Stimulated activated CD8-positive, alpha-beta memory T cell treated with anti-CD3 and anti-CD28 coated beads, Interleukin-2, amount 100 ng/mL, for 1 hour (primary cell): ENCODE measurements around the gene CKAP2L.

Experiments used
- DNase-seq, 2 donors: peaks; one replicate each; pipeline ENCODE4 v3.0.0-alpha.2; 2020; ENCODE audit warnings: low read depth in 2 of 2

CKAP2L gene

DNA sequence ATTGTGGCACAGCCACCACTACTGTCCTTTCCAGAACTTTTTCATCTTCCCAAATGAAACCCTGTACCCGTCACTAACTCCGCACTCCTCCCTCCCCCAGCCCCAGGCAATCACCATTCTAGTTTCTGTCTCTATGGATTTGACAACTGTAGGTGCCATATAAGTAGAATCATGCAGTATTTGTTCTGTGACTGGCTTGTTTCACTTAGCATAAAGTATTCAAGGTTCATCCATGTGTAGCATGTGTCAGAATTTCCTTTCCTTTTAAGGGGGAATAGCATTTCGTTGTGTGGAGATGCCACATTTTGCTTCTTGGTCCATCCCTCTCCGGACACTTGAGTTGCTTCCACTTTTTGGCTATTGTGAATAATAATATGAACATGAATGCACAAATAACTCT, 842 bp upstream of the CKAP2L start:
- DNase-seq = no peak

DNA sequence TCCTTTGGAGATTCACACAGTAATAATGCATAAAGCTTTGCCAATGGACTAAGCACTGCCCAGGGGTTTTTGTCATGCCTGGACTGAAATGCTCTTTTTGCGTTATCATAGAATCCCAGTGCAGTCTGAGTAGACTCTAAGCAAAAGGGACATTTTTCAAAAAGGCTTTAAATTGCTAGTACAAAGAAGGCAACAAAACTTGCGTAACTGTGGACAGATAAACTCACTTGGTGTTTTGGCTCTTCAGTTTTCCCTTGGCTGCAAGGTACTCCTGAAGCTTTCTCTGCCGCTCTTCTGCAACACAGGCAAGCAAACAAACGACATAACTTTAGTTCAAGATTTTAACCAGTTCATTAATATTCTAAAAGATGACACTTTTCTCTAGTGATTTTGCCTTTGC, 2.1 kb downstream of the CKAP2L start:
- no peak for DNase-seq

DNA sequence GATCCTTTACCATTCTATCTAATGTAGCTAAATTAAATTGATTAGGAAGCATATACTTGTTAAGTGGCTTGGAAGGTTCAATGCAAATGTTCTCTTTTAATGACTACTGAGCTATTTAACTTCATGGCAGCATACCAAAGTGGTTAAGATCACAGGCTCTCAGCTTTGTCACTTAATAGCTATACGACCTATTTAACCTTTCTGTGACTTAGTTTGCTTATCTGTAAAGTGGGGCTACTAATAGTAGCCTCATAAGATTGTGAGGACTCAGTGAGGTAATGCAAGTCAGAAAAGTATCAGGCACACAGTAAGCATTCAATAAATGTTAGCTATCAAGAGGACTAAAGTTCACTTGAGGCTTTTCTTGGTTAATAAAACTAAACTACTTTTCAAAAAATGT, 4.3 kb downstream of the CKAP2L start:
- DNase-seq = no peak

DNA sequence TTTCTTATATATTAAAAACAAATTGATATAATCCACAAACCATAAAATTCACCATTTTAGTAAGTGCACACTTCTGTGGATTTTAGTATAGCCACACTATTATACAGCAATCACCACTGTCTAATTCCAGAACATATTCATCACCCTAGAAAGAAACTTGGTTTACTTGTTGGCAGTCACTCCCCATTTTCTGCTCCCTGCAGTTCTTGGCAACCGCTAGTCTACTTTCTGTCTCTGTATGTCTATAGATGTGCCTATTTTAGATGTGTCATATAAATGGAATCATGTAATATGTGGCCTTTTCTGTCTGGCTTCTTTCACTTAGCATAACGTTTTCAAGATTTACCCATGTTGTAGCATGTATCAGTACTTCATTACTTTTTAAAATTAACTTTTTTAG, 5.7 kb downstream of the CKAP2L start:
- no peak for DNase-seq

DNA sequence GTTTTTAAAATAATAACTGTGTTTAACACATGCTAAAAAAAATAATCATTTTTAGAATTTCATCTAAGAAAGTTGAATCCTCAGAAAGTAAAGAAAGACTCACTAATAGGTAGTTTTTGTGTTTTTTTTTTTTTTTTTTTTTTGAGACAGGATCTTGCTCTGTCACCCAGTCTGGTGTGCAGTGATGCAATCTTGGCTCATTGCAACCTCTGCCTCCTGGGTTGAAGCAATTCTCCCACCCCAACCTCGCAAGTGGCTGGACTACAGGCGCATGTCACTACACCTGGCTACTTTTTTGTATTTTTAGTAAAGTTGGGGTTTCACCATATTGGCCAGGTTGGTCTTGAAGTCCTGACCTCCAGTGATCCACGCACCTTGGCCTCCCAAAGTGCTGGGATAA, 7.1 kb downstream of the CKAP2L start:
- DNase-seq = no peak

DNA sequence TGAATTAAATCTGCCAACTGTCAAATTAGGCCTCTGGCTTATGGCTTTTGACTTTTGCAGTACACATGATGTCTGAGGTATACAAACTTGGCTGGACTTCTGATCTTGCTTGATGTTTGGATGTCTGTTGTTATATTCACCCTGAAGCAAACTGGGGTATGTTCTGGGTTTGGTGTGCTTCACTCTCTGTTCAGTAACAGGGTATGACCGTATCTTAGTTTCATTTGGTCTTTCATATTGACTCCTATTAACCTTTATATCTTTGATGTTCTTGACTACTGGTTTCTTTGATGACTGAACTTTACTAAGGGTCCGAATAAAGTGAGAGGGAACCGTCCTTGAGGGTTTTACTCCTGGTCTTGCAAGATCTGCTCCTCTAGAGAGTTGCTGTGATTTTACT, 8.2 kb downstream of the CKAP2L start:
- DNase-seq = no peak

DNA sequence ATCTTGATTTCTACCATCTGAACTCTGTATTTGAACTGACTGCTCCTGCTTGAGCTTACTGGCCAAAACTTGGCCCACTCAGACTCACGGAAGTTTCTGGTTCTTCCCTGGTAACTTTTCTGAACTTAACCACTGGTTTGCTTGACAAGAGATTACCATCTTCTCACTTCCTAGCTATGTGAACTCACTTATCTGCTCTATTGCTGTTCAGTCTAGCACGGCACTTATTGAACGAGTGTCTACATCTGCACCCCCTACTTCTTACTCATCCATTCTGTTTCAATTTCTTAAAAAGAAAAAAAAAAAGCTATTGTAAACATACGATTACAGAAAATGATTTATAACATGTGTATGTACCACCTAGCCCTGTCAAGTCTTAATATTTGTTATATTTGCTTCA, 9.0 kb downstream of the CKAP2L start:
- DNase-seq = no peak

DNA sequence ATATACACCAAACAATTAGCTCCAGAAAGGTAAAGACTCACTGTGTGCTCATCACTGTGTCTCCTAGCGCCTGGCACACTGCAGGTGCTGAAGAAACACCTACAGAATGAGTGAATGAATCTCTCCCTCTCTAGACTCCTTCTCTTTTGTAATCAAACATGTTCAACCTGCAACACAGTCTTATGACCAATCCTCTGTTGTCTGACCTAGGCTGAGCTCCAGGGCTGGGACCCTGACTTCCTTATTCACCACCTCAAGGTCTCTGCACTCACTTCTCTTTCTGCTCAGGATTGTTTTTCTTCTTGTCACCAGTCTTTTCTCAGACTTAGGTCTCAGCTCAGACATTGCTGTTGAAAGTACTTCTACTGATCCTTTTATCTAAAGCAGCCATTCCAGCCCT, 9.8 kb downstream of the CKAP2L start:
- no peak for DNase-seq

DNA sequence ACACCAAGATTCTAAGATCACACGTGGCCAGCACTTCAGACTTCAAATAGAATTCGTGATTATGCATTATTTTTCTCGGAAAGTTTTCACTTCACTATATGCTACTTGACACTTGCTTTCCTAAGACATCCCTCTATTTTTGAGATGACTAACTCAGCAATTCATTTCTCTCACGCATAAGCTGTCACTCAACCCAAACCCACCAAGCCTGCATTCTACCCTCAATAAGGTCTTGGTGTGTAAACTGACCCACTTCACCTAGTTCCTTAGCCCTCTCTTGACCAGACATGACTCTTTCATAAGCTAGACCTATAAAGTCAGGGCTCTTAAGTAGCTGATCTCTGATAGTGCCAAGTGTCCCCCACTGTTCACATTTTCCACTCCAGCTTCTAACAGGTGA, 11.7 kb downstream of the CKAP2L start:
- DNase-seq = no peak

DNA sequence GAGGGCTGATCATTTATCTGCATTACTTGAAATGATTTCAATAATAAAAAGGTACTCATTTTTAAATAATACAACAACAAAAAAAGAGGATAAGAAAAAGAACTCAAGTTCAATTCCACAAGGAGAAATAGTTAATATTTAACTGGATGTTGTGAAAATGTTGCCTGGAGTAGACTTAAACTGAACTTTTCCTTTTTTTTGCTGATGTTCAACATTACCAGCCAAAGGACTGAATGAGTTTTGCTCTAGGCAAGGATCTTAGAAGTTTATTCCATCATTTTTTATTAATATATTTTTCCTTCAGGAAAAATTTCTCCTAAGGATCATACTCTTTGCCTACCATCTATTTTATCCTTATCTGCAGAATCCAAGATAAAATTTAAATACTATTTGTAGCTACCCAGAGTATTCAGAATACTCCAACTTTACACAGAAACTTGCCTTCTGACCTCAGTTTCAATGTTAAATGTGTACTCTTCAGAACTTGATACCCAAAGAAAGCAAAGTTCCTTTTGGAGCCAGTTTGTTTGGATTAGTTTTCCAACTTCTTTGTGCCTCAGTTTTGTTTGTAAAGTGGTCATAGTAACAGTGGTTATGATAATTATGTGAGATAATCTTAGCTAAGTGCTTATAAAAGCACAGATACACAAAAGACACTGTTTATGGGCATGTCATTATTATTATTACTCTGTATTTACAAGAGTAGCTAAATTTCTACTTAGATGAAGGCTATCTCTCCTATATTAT, 12.8 kb downstream of the CKAP2L start:
- DNase-seq = no peak

DNA sequence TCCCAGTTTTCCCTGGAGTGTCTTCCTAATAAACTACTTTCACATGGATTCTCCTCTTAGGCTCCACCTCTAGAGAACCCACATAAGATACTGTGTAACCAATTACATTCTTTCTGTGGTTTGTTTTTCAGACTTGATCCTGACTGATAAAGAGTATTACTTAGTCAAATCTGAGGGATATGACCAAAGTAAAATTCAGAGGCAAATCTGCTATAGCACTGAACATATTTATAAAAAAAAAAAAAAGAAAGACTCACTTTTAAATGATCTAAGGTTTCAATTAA, 13.9 kb downstream of the CKAP2L start:
- no peak for DNase-seq

DNA sequence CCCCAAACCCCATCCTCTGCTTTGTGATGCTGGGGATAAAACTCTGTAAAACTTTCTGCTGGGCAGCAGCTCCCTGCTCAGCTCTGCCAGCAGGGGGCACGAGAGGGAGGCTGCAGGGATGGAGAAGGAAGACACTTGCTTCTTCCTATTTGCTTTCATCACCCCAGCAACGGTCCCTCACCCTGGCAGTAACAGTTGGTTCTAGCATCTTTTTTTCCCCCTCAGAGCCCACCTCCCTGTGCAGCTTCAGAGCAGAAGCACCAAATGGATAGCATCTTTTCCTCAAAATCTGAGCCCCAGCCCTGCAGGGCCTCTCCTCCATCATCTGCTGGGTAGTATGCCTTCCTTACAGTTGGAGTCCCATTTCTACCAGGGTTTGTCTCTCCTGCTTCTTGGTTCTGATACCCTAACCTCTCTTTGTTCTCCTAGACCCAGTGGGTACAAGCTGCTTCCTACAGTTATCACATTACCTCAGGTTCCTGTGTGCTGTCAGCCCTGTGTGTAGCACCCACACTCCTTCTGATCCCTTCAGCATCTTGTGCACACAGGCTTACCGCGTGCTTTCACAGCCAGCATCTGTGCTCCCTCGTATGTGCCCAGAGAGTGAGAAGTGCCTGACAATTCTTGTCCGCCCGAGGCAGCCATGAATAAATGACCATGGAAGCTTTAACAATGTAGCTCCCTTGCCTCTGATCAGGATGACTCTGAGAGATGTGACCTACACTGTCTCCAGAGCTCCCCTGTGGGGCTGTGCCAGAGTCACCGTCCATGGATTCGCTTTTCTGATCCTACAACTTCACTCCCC, 14.5 kb downstream of the CKAP2L start:
- peak; percentile 36 to 73 for DNase-seq

DNA sequence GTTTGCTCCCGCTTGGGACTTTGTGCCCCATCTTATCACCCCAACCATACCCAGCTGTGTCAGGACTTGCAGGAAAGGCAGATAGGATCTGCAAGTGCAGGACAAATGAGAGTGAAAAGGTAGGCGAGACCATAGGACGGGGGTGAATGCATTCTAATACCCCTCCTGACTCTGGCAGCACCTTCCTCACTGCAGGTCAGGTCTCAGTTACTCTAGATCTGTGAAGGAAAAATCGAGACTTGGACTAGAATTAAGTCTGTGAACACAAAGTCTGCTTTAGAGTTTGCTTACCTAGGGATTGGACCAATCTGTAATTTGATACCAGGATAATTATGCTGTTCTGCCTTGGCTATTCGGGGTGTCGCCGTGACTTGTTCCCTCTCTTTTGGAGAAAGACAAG, 23.9 kb downstream of the CKAP2L start:
- no peak for DNase-seq

DNA sequence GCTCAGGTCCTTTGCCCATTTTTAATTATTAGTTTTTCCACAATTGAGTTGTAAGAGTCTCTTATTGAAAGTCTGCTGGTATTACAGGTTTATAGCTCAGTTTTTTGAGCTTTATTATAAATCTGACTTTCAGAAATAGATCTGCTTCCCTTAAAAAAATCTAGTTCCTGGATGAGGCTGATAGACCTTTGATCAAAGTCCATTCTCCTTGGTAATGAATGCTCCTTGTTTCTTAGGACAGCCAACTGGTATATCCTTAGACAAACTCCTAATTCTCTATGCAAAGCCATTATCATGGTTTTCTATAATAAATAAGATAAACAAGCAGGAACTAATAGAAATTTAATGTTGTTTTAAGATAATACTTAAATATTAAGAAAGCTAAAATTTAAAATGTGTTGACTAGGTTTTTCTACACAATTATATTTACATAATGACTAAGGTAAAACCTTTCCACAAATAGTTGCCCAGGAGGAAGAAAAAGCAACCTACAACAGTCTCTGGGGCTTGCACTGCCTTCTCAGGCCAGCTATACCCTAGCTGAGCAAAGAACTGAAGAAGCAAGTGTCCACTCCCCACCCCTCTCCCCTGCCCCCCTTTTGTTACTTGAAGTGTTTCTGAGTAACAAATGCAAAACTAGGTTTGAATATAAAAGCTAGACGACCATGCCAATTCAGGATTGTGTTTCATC, 26.7 kb downstream of the CKAP2L start:
- no peak for DNase-seq

DNA sequence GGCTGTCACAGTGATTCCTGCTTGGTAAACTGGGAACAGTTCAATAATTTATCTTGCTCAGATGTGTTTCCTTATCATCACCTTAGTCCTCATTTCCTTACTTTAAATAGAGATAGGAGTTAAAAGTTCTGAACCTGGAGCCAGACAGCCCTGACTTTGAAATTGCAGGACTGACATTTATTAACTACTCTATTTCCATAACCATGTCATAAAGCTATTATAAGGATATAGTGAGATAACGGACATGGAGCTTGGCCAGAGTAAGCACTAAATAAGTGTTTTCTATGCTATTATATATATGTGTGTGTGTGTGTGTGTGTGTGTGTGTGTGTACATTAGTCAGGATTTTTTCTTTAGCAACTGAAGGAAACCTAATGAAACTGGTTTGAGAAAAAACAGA, 30.5 kb downstream of the CKAP2L start:
- no peak for DNase-seq

DNA sequence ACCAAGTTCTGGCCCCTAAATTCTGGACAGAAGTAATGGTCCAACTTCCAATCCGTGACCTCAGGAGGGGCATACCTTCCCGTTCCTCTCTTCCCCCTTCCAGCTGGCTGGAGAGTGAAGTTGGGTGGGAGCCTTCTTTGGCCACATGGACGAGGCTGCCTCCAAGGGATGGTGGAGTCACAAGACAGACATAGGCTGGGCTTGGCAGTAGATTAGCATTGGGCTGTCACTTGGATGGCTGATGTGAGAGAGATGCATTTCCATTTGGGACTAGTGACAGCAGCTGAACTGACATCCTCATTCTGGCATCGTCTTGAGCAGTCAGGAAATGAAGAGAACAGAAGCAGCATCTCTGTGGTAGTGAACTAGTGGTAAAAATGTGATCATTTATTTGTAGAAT, 31.0 kb downstream of the CKAP2L start:
- no peak for DNase-seq

DNA sequence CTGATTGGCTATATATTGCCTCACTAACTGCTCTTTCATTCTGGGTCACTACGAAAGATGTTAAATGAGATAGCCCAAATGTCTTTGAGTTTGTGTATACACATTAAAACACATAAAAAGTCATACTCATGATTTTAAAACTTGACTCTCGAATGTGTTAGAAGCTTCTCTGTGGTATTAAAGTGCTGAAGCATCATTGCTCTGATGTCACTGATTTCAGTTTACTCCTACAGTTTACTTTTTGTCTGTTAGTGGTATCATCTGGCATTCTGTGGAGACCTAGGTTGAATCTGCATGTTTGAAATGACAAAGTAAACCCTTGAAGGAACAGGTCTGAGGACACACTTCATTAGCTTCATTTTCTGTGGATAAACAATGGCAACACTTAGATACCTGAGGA, 32.9 kb downstream of the CKAP2L start:
- no peak for DNase-seq

DNA sequence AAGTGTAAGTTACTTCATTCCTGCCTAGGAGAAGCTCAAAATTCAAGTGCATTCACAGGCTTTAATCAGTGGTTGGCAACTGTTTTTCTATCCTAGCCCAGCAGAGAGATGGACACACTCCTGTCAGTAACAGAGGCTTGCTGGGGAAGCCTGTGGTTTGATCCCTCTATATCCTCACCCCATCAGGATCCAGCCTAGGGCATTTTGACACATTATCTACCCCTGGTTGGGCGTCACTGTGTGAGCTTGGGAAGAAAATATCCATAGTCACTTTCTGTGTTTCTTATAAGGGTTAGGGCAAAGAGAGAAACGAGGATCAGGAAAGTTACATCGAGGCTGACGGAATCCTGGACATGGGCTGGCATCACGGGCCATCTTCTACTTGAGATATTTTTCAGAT, 33.6 kb downstream of the CKAP2L start:
- no peak for DNase-seq

DNA sequence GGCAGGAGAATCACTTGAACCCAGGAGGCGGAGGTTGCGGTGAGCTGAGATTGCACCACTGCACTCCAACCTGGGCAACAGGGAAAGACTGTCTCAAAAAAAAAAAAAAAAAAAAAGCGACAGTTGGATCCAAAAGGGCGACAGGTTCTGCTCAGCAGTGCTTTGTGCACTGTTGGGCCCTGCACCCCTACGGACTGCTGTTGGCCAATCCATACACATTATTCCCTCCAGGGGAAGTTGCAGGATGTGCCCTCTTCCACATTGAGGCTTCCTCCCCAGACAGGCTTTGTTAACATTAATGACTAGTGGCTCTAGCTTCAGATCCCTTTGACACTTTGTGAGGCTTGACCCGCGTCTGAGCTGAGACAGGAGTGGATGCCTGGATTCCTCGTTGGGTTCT, 34.2 kb downstream of the CKAP2L start:
- DNase-seq = no peak

DNA sequence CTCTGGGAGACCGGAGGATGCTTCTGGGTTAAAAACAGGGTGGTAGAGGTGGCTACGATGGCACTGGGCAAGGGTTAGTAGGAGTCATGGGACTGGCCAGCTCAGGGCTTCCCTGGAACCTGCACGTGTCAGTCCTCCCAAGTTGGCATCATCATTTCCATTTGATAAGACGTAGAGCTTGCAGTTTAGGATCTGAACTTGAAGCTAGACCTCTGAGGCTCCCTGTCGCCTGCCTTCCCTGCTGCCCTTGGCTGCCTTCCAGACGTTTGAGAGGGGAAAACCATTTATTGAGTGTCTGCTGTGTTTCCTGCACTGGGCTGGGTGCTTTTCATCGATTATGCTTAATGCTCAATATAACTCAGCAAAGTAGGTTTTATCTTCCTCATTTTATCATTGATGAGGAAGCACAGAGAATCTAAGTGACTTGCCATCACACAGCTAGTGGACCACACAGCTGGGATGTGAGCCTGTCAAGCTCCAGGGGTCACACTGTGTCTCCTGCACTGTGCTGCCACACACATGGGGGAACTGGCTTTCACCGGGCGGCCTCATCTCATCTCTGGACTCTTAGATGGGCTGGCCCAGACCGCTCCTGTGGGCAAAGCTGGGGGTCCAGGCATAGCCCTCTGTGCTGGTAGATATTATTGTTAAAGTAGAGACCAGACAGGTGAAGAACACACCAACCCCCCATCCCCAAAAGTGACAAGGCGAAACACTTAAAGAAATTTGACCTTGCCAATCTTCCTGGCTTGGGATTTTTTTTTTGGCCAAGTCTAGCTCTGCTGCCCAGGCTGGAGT, 35.8 kb downstream of the CKAP2L start:
- DNase-seq = no peak

DNA sequence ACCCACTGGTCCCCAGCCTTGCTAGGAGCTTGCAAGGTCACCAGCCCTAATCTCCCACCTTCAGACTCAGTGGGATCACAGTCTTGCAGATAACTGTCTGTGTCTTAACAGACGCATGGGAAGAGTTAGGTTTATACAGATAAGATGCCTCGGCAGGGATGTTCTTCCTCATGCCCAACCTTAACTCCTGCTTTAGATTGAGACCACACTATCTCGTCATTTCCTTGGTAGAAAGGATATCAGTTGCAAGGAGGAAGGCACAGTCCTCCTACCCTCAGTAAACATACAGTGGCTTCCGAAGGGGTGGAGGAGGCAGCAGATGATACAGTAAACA, 36.4 kb downstream of the CKAP2L start:
- no peak for DNase-seq

DNA sequence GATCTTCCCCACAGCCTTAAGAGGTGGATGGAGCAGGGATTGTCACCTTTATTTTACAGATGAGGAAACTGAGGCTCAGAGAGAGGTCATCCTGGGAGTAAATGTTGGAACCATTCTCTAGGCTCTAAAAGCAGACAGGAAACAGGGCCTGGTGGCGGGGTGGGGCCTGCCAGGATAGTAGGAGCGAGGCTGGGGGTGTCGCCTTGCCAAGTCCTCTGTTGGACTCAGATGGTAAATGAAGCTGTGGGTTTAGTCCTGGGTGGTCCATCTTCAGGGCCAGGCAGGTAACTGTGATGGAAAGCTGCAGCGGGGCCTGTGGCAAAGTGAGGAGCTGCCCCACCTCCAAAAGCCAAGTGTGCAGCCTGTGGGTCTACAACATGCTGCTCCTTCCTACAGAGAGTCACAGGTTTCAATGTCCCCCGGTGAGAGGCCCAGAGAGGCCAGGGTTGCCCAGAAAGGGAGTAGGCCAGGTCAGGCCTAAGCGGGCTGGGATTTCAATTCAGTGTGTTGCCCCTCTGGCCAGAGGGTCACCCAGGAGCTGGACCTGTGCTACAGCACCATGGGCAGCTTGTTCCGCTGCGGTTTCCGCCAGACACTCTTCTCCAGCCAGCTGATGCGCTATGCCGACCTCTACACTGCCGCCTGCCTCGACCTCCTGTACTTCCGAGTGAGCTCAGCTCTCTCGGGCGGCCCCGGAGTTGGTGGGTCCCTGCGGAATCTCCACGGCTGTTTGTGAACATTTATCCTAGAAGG, 37.0 kb downstream of the CKAP2L start:
- no peak for DNase-seq
